ENCODE results near the gene PDCD7. TPM values are rescaled to one million over a fixed set of nuclear protein-coding genes. Genes with fewer than 3 reads are reported as not detected.
"Not testable (repeated sequence)": the region's sequence is repeated elsewhere in the genome, so short reads cannot be mapped to it uniquely, and the experiment has no call there.

The PDCD7 gene
- polyA plus RNA-seq, 2 of the 4 experiments (the other 2 are of a cell fraction), result 19.0 to 23.7 TPM

DNA sequence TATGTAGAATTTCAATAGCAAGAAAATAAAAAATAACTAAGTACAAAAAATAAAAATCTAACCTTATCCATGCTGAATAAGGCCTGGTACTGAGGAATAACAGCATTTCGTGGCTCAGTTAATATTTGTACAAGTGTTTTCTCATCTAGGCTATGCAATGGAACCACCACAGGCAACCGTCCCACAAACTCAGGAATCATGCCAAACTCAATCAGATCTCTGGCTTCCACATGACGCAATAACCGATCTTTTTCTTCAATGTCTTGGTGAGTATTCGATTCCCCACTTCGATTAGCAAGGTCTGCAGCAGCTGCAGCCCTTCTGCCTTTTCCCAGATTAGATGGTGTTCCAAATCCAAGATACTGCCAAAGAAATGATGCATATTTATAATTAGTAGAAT lies 21.1 kb upstream of the PDCD7 start:
- TF ChIP-seq, protein P1, sequence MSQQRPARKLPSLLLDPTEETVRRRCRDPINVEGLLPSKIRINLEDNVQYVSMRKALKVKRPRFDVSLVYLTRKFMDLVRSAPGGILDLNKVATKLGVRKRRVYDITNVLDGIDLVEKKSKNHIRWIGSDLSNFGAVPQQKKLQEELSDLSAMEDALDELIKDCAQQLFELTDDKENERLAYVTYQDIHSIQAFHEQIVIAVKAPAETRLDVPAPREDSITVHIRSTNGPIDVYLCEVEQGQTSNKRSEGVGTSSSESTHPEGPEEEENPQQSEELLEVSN (IDR thresholded peaks at IDR 0.05; ENCODE audit: borderline replicate concordance, low read depth), result no peak
- peak in 1 of 2 experiments; percentile 27; a peak in 2 of 4 replicates for TF ChIP-seq CEBPB (IDR thresholded peaks at IDR 0.05)
- ATAC-seq, result no peak
- FAIRE-seq, result no peak
- CTCF ChIA-PET, result no interaction called here
- 93% methylated on average over 6 of the region's 6 CpGs for WGBS (ENCODE audit: missing lambda C conversion rate)
- Histone ChIP-seq H3K9me3 (no peaks in the 10 kb centered on the region), H3K27ac (no peak overlapping the region), H3K4me2 (no peak overlapping the region), H3K4me3 (no peak overlapping the region), H3K4me1 (no peaks in the 10 kb centered on the region)
- POLR2A ChIA-PET, result no interaction called here
- no peak for DNase-seq (ENCODE audit: low read depth in 1 of 2, low spot score in 1 of 2)

DNA sequence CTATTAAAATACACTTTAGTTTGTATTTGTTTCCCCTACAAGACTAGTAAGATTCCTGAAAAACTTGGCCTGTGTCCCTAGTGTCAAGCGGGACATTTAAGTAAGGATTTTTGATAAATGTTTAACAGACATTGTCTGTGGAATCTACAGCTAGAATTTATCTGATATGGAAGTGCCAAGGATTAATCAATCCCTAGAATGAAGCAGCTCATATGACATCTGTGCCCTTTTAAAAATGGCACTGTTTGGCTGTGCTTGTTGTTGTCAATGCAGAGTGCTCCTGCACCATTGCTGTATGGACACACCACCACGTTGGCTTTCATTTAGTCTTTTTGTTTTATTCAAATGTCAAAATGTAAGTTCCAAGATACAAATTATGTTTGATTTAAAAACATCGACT lies 14.3 kb upstream of the PDCD7 start:
- ATAC-seq (no peak), FAIRE-seq (no peak), DNase-seq (ENCODE audit: low read depth in 1 of 2, low spot score in 1 of 2) (no peak)
- no peaks in the 10 kb centered on the region for H3K9me3 ChIP-seq
- 90% methylated on average over 3 of the region's 3 CpGs for WGBS (ENCODE audit: missing lambda C conversion rate)
- TF ChIP-seq POLR2AphosphoS2 (conservative IDR thresholded peaks at IDR 0.05; ENCODE audit: low read length) (no peak), CEBPB (IDR thresholded peaks at IDR 0.05) (no peak), EHMT2 (IDR thresholded peaks at IDR 0.05; ENCODE audit: low read depth) (no peak)
- TF ChIP-seq, protein P2, sequence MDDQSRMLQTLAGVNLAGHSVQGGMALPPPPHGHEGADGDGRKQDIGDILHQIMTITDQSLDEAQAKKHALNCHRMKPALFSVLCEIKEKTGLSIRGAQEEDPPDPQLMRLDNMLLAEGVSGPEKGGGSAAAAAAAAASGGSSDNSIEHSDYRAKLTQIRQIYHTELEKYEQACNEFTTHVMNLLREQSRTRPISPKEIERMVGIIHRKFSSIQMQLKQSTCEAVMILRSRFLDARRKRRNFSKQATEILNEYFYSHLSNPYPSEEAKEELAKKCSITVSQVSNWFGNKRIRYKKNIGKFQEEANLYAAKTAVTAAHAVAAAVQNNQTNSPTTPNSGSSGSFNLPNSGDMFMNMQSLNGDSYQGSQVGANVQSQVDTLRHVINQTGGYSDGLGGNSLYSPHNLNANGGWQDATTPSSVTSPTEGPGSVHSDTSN (IDR thresholded peaks at IDR 0.05), result no peak
- POLR2A ChIA-PET, result interaction anchor here (1.2 kb wide), 1 partner anchor 157 kb away, joined by 4 read pairs; the partner anchor contains the start of gene RNU5B-1
- H3K4me2 ChIP-seq, result no peak overlapping the region
- H3K27ac ChIP-seq, result no peak overlapping the region
- no peaks in the 10 kb centered on the region for H3K4me1 ChIP-seq
- H3K4me3 ChIP-seq, result no peak overlapping the region
- CTCF ChIA-PET, result interaction anchor here (1.0 to 3.0 kb wide), 4 partner anchors 9 to 237 kb away, joined by 3 to 8 read pairs (median 4); no protein-coding TSS in a partner anchor

DNA sequence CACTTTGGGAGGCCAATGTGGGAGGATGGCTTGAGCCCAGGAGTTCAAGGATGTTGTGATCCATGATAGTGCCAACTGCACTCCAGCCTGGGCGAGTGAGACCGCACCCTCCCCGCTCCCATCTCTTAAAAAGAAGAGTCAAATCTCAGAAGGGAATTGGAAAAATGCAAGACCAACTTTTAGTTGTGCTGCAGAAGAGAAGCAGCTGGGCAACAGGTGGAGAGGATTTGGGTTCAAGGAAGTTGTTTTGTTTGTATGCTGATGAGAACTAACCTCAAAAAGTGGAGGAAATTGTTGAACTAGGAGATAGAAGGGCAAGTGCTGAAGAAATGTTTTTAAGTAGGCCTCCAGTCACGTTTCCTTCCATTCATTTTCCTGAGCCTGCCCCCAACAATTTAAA lies 12.8 kb upstream of the PDCD7 start:
- WGBS (ENCODE audit: missing lambda C conversion rate), result 95% methylated on average over 4 of the region's 4 CpGs
- no peaks in the 10 kb centered on the region for H3K9me3 ChIP-seq
- no peak for DNase-seq (ENCODE audit: low read depth in 1 of 2, low spot score in 1 of 2)
- TF ChIP-seq EP300 (IDR thresholded peaks at IDR 0.05) (no peak), NR3C1 (IDR thresholded peaks at IDR 0.05) (no peak), CHD2 (IDR thresholded peaks at IDR 0.05; ENCODE audit: low read length, partially characterized antibody) (no peak), KDM1A (IDR thresholded peaks at IDR 0.05; ENCODE audit: low read depth) (no peak), CBX2 (IDR thresholded peaks at IDR 0.05; ENCODE audit: borderline replicate concordance, low read depth) (no peak), ZC3H11A (IDR thresholded peaks at IDR 0.05) (no peak), TP53 (CRISPR knock-in tag; IDR thresholded peaks at IDR 0.05) (no peak), HDAC2 (IDR thresholded peaks at IDR 0.05) (no peak), EHF (CRISPR knock-in tag; IDR thresholded peaks at IDR 0.05) (no peak), SREBF2 (IDR thresholded peaks at IDR 0.05) (no peak)
- TF ChIP-seq, protein P3, sequence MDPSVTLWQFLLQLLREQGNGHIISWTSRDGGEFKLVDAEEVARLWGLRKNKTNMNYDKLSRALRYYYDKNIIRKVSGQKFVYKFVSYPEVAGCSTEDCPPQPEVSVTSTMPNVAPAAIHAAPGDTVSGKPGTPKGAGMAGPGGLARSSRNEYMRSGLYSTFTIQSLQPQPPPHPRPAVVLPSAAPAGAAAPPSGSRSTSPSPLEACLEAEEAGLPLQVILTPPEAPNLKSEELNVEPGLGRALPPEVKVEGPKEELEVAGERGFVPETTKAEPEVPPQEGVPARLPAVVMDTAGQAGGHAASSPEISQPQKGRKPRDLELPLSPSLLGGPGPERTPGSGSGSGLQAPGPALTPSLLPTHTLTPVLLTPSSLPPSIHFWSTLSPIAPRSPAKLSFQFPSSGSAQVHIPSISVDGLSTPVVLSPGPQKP (IDR thresholded peaks at IDR 0.05; ENCODE audit: low read depth, low read length), result no peak
- TF ChIP-seq, protein P4, sequence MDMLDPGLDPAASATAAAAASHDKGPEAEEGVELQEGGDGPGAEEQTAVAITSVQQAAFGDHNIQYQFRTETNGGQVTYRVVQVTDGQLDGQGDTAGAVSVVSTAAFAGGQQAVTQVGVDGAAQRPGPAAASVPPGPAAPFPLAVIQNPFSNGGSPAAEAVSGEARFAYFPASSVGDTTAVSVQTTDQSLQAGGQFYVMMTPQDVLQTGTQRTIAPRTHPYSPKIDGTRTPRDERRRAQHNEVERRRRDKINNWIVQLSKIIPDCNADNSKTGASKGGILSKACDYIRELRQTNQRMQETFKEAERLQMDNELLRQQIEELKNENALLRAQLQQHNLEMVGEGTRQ (IDR thresholded peaks at IDR 0.05), result no peak
- TF ChIP-seq, protein P5, sequence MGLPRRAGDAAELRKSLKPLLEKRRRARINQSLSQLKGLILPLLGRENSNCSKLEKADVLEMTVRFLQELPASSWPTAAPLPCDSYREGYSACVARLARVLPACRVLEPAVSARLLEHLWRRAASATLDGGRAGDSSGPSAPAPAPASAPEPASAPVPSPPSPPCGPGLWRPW (IDR thresholded peaks at IDR 0.05), result no peak
- TF ChIP-seq, protein P2 (IDR thresholded peaks at IDR 0.05), result no peak
- no peak for FAIRE-seq
- no peak overlapping the region for H3K4me3 ChIP-seq
- no peak for ATAC-seq
- H3K27ac ChIP-seq, result no peak overlapping the region
- no peak overlapping the region for H3K4me2 ChIP-seq
- CTCF ChIA-PET, result no interaction called here
- POLR2A ChIA-PET, result no interaction called here
- H3K4me1 ChIP-seq, result no peaks in the 10 kb centered on the region

DNA sequence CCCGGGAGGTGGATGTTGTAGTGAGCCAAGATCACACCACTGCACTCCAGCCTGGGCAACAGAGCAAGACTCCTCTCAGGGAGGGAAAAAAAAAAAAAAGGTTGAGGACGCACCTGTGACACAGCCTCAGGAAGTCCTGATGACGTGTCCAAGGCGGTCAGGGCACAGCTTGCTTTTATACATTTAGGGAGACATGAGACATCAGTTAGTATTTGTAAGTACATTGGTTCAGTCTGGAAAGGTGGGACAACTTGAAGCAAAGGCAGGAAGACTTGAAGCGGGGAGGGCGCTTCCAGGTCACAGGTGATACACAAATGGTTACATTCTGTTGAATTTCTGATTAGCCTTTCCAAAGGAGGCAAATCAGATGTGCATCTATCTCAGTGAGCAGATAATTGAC lies 5.0 kb upstream of the PDCD7 start:
- H3K27ac ChIP-seq; POLR2A ChIA-PET; DNase-seq (ENCODE audit: low read depth in 1 of 2, low spot score in 1 of 2); FAIRE-seq; H3K4me2 ChIP-seq; ATAC-seq; H3K4me1 ChIP-seq; H3K4me3 ChIP-seq: not testable (repeated sequence)
- CTCF ChIA-PET, result interaction anchor here (0.6 to 1.7 kb wide), 5 partner anchors 9 to 378 kb away, joined by 3 to 4 read pairs (median 3); no protein-coding TSS in a partner anchor
- 67% methylated on average over 6 of the region's 6 CpGs for WGBS (ENCODE audit: missing lambda C conversion rate)
- H3K9me3 ChIP-seq, result peaks cover 20% of the 10 kb centered on the region

DNA sequence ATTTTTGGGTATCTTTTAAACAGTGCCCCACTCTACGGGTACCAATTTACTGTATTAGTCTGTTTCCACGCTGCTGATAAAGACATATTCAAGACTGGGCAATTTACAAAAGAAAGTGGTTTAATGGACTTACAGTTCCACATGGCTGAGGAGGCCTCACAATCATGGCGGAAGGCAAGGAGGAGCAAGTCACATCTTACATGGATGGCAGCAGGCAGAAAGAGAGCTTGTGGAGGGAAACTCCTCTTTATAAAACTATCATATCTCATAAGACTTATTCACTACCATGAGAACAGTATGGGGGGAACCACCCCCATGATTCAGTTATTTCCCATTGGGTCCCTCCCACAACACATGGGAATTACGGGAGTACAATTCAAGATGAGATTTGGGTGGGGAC lies 4.3 kb upstream of the PDCD7 start:
- H3K9me3 ChIP-seq, result peaks cover 20% of the 10 kb centered on the region
- H3K27ac ChIP-seq; ATAC-seq; CTCF ChIA-PET; H3K4me2 ChIP-seq; FAIRE-seq; H3K4me1 ChIP-seq; DNase-seq (ENCODE audit: low read depth in 1 of 2, low spot score in 1 of 2); POLR2A ChIA-PET; H3K4me3 ChIP-seq: not testable (repeated sequence)
- WGBS (ENCODE audit: missing lambda C conversion rate), result 56% methylated on average over 4 of the region's 4 CpGs
